HG03064 (cell line): ENCODE measurements around the gene BICC1.

Experiments
- ATAC-seq: cut with Tn5 transposase; IDR thresholded peaks from one replicate; pipeline ENCODE4 v1.9.1; 2021; ENCODE audit warnings: low read depth; ENCODE audit not compliant: unreplicated experiment

The BICC1 gene

GRCh38 chr10:58512491-58513187, at the start of gene BICC1:
Gene BICC1, plus strand, starts transcription at chr10:58512872. Its CDS starts 272 bp downstream, at chr10:58513144.
- ATAC-seq = no peak

- ATAC-seq = no peak
These were observed 47.7 kb upstream of the BICC1 start for GRCh38 chr10:58464956-58465355.

GRCh38 chr10:58465629-58466028, 47.0 kb upstream of the BICC1 start:
- no peak for ATAC-seq

- no peak for ATAC-seq
These were observed 44.6 kb upstream of the BICC1 start for GRCh38 chr10:58467931-58468635.

GRCh38 chr10:58473976-58474375, 38.7 kb upstream of the BICC1 start:
- no peak for ATAC-seq

- ATAC-seq = no peak
These were observed 37.1 kb upstream of the BICC1 start for GRCh38 chr10:58475322-58476277.

GRCh38 chr10:58477122-58477521, 35.5 kb upstream of the BICC1 start:
- ATAC-seq = no peak

GRCh38 chr10:58477902-58478301, 34.8 kb upstream of the BICC1 start:
- ATAC-seq = no peak

GRCh38 chr10:58479045-58479444, 33.6 kb upstream of the BICC1 start:
- no peak for ATAC-seq

GRCh38 chr10:58480321-58480720, 32.4 kb upstream of the BICC1 start:
- ATAC-seq = no peak

GRCh38 chr10:58481569-58482109, 31.0 kb upstream of the BICC1 start:
- ATAC-seq = no peak

- ATAC-seq = no peak
These were observed 25.9 kb upstream of the BICC1 start for GRCh38 chr10:58486821-58487220.

GRCh38 chr10:58488921-58489320, 23.8 kb upstream of the BICC1 start:
- no peak for ATAC-seq

GRCh38 chr10:58502956-58503355, 9.7 kb upstream of the BICC1 start:
- no peak for ATAC-seq

GRCh38 chr10:58508316-58508715, 4.4 kb upstream of the BICC1 start:
- no peak for ATAC-seq

GRCh38 chr10:58511765-58512490, 744 bp upstream of the BICC1 start:
- ATAC-seq = no peak

- ATAC-seq = no peak
These were observed 777 bp downstream of the BICC1 start for GRCh38 chr10:58513188-58514110.

GRCh38 chr10:58514111-58514770, 1.6 kb downstream of the BICC1 start:
- ATAC-seq = no peak
